HepG2 (cell line): ENCODE measurements around the gene ZNF865. TPM values are rescaled to one million over a fixed set of nuclear protein-coding genes. Genes with fewer than 3 reads are reported as not detected.

Source experiments
- ATAC-seq: fragments of 200-7000 bp; cut with Tn5 transposase; 3 replicates; pipeline ENCODE4 v1.9.1; 2020; ENCODE audit warnings: mild to moderate bottlenecking, moderate library complexity
- BruUV-seq: library from RNA; stranded (reverse); fragments of 400-500 nt; replicated peaks from 2 replicates; lab custom pipeline; 2021; lab: Mats Ljungman, UMichigan
- CTCF ChIA-PET: fragments of 300-600 bp; formaldehyde crosslinking; extraction: SDS; loops from one replicate; lab custom pipeline; 2021; ENCODE audit warnings: low total read pairs, inconsistent platforms, low intra/inter-chr PET ratio; lab: Yijun Ruan, JAX
- POLR2A ChIA-PET: fragments of 350-600 bp; sonication (Branson Sonifier 250); formaldehyde crosslinking; loops from one replicate; lab custom pipeline; 2020; ENCODE audit warnings: antibody characterized with exemption, inconsistent platforms; lab: Yijun Ruan, JAX
- DNase-seq: peaks from one replicate; pipeline ENCODE4 v3.0.0-alpha.2; 2015; ENCODE audit warnings: low spot score
- FAIRE-seq: peaks from 3 replicates; lab custom pipeline; 2011; peaks lifted over from hg19 to GRCh38; lab: Jason Lieb, UNC
- H2AFZ ChIP-seq: one replicate; pipeline ENCODE4 v1.6.1; 2011; ENCODE audit warnings: low read length, inconsistent platforms
- H3K27ac ChIP-seq: fragments of 300-600 bp; 3 replicates; pipeline ENCODE4 v1.8.0; 2011; ENCODE audit warnings: mixed run types, mild to moderate bottlenecking, mixed read lengths, low read length, inconsistent platforms; ENCODE audit not compliant: insufficient read depth; ENCODE audit errors: extremely low read length
- H3K27me3 ChIP-seq, 2 experiments: fragments of 200-600 bp in 1 of 2; 2 replicates in 1 of 2; 3 replicates in 1 of 2; pipeline versions ENCODE4 v1.6.0 to v1.8.0; 2011; ENCODE audit warnings: low read length in 2 of 2, mild to moderate bottlenecking in 2 of 2, moderate library complexity in 2 of 2, inconsistent platforms in 1 of 2; ENCODE audit not compliant: insufficient read depth in 2 of 2, control insufficient read depth in 1 of 2
- H3K36me3 ChIP-seq, 2 experiments: fragments of 200-600 bp in 1 of 2; replicated peaks in 1 of 2; 2 replicates in 1 of 2; 3 replicates in 1 of 2; pipeline versions ENCODE4 v1.5.1 to v1.8.0; 2011; ENCODE audit warnings: low read length in 2 of 2, inconsistent platforms in 1 of 2; ENCODE audit not compliant: insufficient read depth in 2 of 2, control insufficient read depth in 1 of 2
- H3K4me1 ChIP-seq: 2 replicates; pipeline ENCODE4 v1.5.1; 2012; ENCODE audit warnings: low read length, inconsistent platforms; ENCODE audit not compliant: insufficient read depth
- H3K4me2 ChIP-seq: 2 replicates; pipeline ENCODE4 v1.6.0; 2011; ENCODE audit warnings: low read depth, low read length, inconsistent platforms
- H3K4me3 ChIP-seq, 3 experiments: fragments of 200-600 bp in 1 of 3; sonication (generic), shearing (Covaris generic) in 1 of 3; replicated peaks in 1 of 3; 2 replicates each; pipeline ENCODE4 v1.5.1; 2011 to 2016; ENCODE audit warnings: low read length in 3 of 3, inconsistent platforms in 2 of 3, low read depth in 2 of 3, mild to moderate bottlenecking in 2 of 3, control low read depth in 1 of 3, mixed read lengths in 1 of 3; ENCODE audit not compliant: insufficient read depth in 1 of 3
- H3K79me2 ChIP-seq: one replicate; pipeline ENCODE4 v1.6.1; 2011; ENCODE audit warnings: low read length, inconsistent platforms; ENCODE audit not compliant: insufficient read depth
- H3K9ac ChIP-seq: 2 replicates; pipeline ENCODE4 v1.6.0; 2011; ENCODE audit warnings: mild to moderate bottlenecking, low read depth, low read length, inconsistent platforms; ENCODE audit not compliant: insufficient read depth
- H3K9me3 ChIP-seq: 2 replicates; pipeline ENCODE4 v1.5.1; 2012; ENCODE audit warnings: mild to moderate bottlenecking, low read length
- H4K20me1 ChIP-seq: 2 replicates; pipeline ENCODE4 v1.6.0; 2011; ENCODE audit warnings: inconsistent platforms, mild to moderate bottlenecking, low read length, moderate library complexity; ENCODE audit not compliant: insufficient read depth
- ARID2 ChIP-seq: sonication (generic); formaldehyde crosslinking; IDR thresholded peaks from 2 replicates; pipeline ENCODE4 v1.8.1; 2022; ENCODE audit warnings: mild to moderate bottlenecking, missing genetic modification reagents, borderline replicate concordance
- CREB3 ChIP-seq: sonication (generic); formaldehyde crosslinking; IDR thresholded peaks from 2 replicates; pipeline ENCODE4 v1.5.0; 2020; ENCODE audit warnings: missing genetic modification reagents
- DNMT3B ChIP-seq: conservative IDR thresholded peaks from 2 replicates; pipeline ENCODE4 v1.6.1; 2016; ENCODE audit warnings: missing biosample characterization, control low read depth
- GABPB1 ChIP-seq: IDR thresholded peaks from 2 replicates; pipeline ENCODE4 v1.6.1; 2016; ENCODE audit warnings: mild to moderate bottlenecking, missing genetic modification reagents, moderate library complexity, missing compliant biosample characterization
- GFI1 ChIP-seq: sonication (generic); formaldehyde crosslinking; IDR thresholded peaks from 2 replicates; pipeline ENCODE4 v1.5.0; 2020; ENCODE audit warnings: missing genetic modification reagents, mild to moderate bottlenecking, borderline replicate concordance
- HNF4G ChIP-seq, 2 experiments: sonication (generic) in 1 of 2; formaldehyde crosslinking in 1 of 2; IDR thresholded peaks; 2 replicates each; pipeline versions ENCODE4 v1.4.0 to v1.6.1; 2011 to 2020; ENCODE audit warnings: borderline replicate concordance in 2 of 2, low read depth in 2 of 2, mild to moderate bottlenecking in 2 of 2, low read length in 1 of 2, missing genetic modification reagents in 1 of 2, moderate library complexity in 1 of 2
- IKZF4 ChIP-seq: sonication (generic); formaldehyde crosslinking; IDR thresholded peaks from 2 replicates; pipeline ENCODE4 v1.5.1; 2020; ENCODE audit warnings: borderline replicate concordance, mild to moderate bottlenecking, low read depth, missing genetic modification reagents; ENCODE audit errors: not compliant biosample characterization
- JARID2 ChIP-seq: sonication (generic); formaldehyde crosslinking; IDR thresholded peaks from 2 replicates; pipeline ENCODE4 v1.8.1; 2023; ENCODE audit warnings: missing genetic modification reagents, inconsistent platforms; ENCODE audit not compliant: insufficient replicate concordance
- REST ChIP-seq, 2 experiments: IDR thresholded peaks; 2 replicates each; pipeline ENCODE4 v1.6.1; 2011 to 2012; ENCODE audit warnings: low read length in 2 of 2, borderline replicate concordance in 1 of 2, low read depth in 1 of 2, mild to moderate bottlenecking in 1 of 2, moderate library complexity in 1 of 2
- SOX6 ChIP-seq, 2 experiments: fragments of 450-650 bp in 1 of 2; sonication (generic) in 1 of 2; formaldehyde crosslinking in 1 of 2; IDR thresholded peaks; 2 replicates each; pipeline versions ENCODE4 v1.4.0 to v1.6.1; 2017 to 2020; ENCODE audit warnings: antibody characterized with exemption in 1 of 2, mild to moderate bottlenecking in 1 of 2, missing genetic modification reagents in 1 of 2
- SRF ChIP-seq: IDR thresholded peaks from 2 replicates; pipeline ENCODE4 v1.6.1; 2011; ENCODE audit warnings: mild to moderate bottlenecking, low read depth, low read length, moderate library complexity
- ZNF235 ChIP-seq: sonication (generic); formaldehyde crosslinking; IDR thresholded peaks from 2 replicates; pipeline ENCODE4 v1.8.1; 2023; ENCODE audit warnings: mild to moderate bottlenecking, missing genetic modification reagents, borderline replicate concordance
- ZNF367 ChIP-seq: sonication (generic); formaldehyde crosslinking; IDR thresholded peaks from 2 replicates; pipeline ENCODE4 v1.4.0; 2020; ENCODE audit warnings: missing genetic modification reagents, borderline replicate concordance
- ZNF383 ChIP-seq: sonication (generic); formaldehyde crosslinking; IDR thresholded peaks from 2 replicates; pipeline ENCODE4 v1.4.0; 2020; ENCODE audit warnings: missing genetic modification reagents, mild to moderate bottlenecking, borderline replicate concordance
- ZNF484 ChIP-seq: sonication (generic); formaldehyde crosslinking; IDR thresholded peaks from 2 replicates; pipeline ENCODE4 v1.5.1; 2020; ENCODE audit warnings: mild to moderate bottlenecking, low read depth, missing genetic modification reagents, borderline replicate concordance
- ZNF619 ChIP-seq: sonication (generic); formaldehyde crosslinking; IDR thresholded peaks from 2 replicates; pipeline ENCODE4 v1.4.0; 2020; ENCODE audit warnings: mild to moderate bottlenecking, missing genetic modification reagents
- ZNF629 ChIP-seq: sonication (generic); formaldehyde crosslinking; conservative IDR thresholded peaks from 2 replicates; pipeline ENCODE4 v1.5.0; 2020; ENCODE audit warnings: missing genetic modification reagents
- ZNF747 ChIP-seq: sonication (generic); formaldehyde crosslinking; IDR thresholded peaks from 2 replicates; pipeline ENCODE4 v1.8.1; 2023; ENCODE audit warnings: missing genetic modification reagents, mild to moderate bottlenecking, borderline replicate concordance
- ZNF883 ChIP-seq: sonication (generic); formaldehyde crosslinking; IDR thresholded peaks from 2 replicates; pipeline ENCODE4 v1.5.1; 2020; ENCODE audit warnings: mild to moderate bottlenecking, missing genetic modification reagents; ENCODE audit errors: not compliant biosample characterization
- ZSCAN25 ChIP-seq: sonication (generic); formaldehyde crosslinking; IDR thresholded peaks from 2 replicates; pipeline ENCODE4 v1.8.0; 2022; ENCODE audit warnings: mild to moderate bottlenecking, missing genetic modification reagents
- WGBS: methylation state at CpG from one replicate; pipeline ENCODE4 v1.1.6; 2017; ENCODE audit warnings: low lambda C conversion rate; 5-methylcytosine and 5-hydroxymethylcytosine counted together
- in situ Hi-C: cut with HindIII; loops from 2 replicates; pipeline ENCODE4 v1.10.0; 2017; ENCODE audit warnings: low pct_unique_long_range_greater_than_20kb; ENCODE audit not compliant: extremely low pct_ligation_motif_present
- intact Hi-C: fragments of 100-400 bp; cut with micrococcal nuclease; formaldehyde crosslinking; loops from one replicate; pipeline ENCODE4 v1.10.0; 2022; ENCODE audit not compliant: unreplicated experiment
- polyA plus RNA-seq, 8 experiments: library from polyadenylated mRNA; depleted of rRNA in 3 of 8; stranded (reverse) in 7 of 8; unstranded in 1 of 8; fragments of >200 nt; fragmentation: Illumina TruSeq in 4 of 8; extraction: Trizol in 4 of 8; gene quantifications; 2 replicates each; pipeline versions ENCODE4 v1.2.1 to v1.2.3, GENCODE V29; 2011 to 2016; ENCODE audit warnings: low read depth in 4 of 8, missing spikeins in 1 of 8, mixed read lengths in 1 of 8; ENCODE audit not compliant: insufficient read depth in 1 of 8
- total RNA-seq, 5 experiments: library from RNA; depleted of rRNA; stranded (reverse); fragments of >200 nt; fragmentation: Illumina TruSeq; extraction: Trizol; gene quantifications; 2 replicates each; pipeline ENCODE4 v1.2.3, GENCODE V29; 2016; ENCODE audit warnings: low read depth in 1 of 5

ZNF865 gene
- total and polyA plus RNA-seq, 2 of the 13 experiments (the other 11 are each of a cell fraction or from before 2014, with no cell fraction given) = 0.93 to 1.0 TPM

DNA sequence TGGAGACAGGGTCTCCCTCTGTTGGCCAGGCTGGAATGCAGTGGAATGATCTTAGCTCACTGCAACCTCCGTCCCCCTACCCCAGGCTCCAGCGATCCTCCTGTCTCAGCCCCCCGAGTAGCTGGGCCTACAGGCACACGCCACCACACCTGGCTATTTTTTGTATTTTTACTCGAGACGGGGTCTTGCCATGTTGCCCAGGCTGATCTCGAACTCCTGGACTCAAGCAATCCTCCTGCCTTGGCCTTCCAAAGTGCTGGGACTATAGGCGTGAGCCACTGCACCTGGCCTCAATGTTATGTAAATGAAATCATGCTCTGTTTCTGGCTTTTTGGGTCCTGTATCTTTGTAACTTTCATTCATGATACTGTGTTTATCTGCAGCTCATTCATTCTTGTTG is 16.7 kb upstream of the ZNF865 start:
- H3K9me3 ChIP-seq = no peaks in the 10 kb centered on the region
- no peak overlapping the region for H2AFZ ChIP-seq
- ATAC-seq = no peak
- no peak overlapping the region for H3K9ac ChIP-seq
- no peak overlapping the region for H3K27ac ChIP-seq
- TF ChIP-seq REST (IDR thresholded peaks at IDR 0.05; ENCODE audit: borderline replicate concordance in 1 of 2, low read depth in 1 of 2, low read length in 2 of 2) = no peak
- TF ChIP-seq ZNF629 (CRISPR knock-in tag) = no peak
- no peak for TF ChIP-seq ZNF235 (CRISPR knock-in tag)
- no peak for TF ChIP-seq SRF
- TF ChIP-seq ZNF619 (CRISPR knock-in tag) = no peak
- TF ChIP-seq ZNF747 (CRISPR knock-in tag) = no peak
- TF ChIP-seq ZNF484 (CRISPR knock-in tag) = no peak
- no peak for TF ChIP-seq GFI1 (CRISPR knock-in tag)
- no peak for TF ChIP-seq ZNF367 (CRISPR knock-in tag)
- no peak for TF ChIP-seq JARID2
- TF ChIP-seq SOX6 (IDR thresholded peaks at IDR 0.05) = no peak
- no peak for TF ChIP-seq SOX6 (CRISPR knock-in tag; IDR thresholded peaks at IDR 0.05)
- no peak for TF ChIP-seq HNF4G (IDR thresholded peaks at IDR 0.05; ENCODE audit: borderline replicate concordance, low read depth, low read length)
- TF ChIP-seq HNF4G (CRISPR knock-in tag; IDR thresholded peaks at IDR 0.05; ENCODE audit: borderline replicate concordance, low read depth) = no peak
- TF ChIP-seq ZNF883 = no peak
- no peak for TF ChIP-seq ARID2 (CRISPR knock-in tag)
- TF ChIP-seq DNMT3B (CRISPR knock-in tag) = no peak
- TF ChIP-seq ZNF383 (CRISPR knock-in tag) = no peak
- TF ChIP-seq CREB3 (CRISPR knock-in tag) = no peak
- no peak for TF ChIP-seq GABPB1
- TF ChIP-seq ZSCAN25 (CRISPR knock-in tag) = no peak
- no peak for TF ChIP-seq IKZF4 (CRISPR knock-in tag)
- TF ChIP-seq, all 625 proteins: peak for 0
- Histone ChIP-seq H3K36me3 (peaks cover 3% of the 10 kb centered on the region in 2 experiments; a peak in 4 of 5 replicates), H3K4me2 (no peak overlapping the region), H4K20me1 (no peaks in the 10 kb centered on the region), H3K4me3 (no peak overlapping the region), H3K79me2 (no peaks in the 10 kb centered on the region), H3K27me3 (no peaks in the 10 kb centered on the region; a peak in 1 of 5 replicates), H3K4me1 (peaks cover 26% of the 10 kb centered on the region)
- intact Hi-C loops = loop anchor here (10.0 kb wide), 2 partner anchors 46 to 74 kb away; no protein-coding TSS in a partner anchor
- POLR2A ChIA-PET = no interaction called here
- in situ Hi-C loops = no loop called here
- BruUV-seq = no TSS peak
- FAIRE-seq (no peak), DNase-seq (no peak)
- CTCF ChIA-PET = no interaction called here
- WGBS = 66% methylated on average over 8 of the region's 8 CpGs
